NCI-H2081 treated with DMSO at 0.1 percent for 48 hours (cell line): Measurements from ENCODE around the gene GRPEL1.

Experiments
- DNase-seq: peaks from one replicate; lab custom pipeline; 2025; lab: John Stamatoyannopoulos, UW

The GRPEL1 gene

DNA sequence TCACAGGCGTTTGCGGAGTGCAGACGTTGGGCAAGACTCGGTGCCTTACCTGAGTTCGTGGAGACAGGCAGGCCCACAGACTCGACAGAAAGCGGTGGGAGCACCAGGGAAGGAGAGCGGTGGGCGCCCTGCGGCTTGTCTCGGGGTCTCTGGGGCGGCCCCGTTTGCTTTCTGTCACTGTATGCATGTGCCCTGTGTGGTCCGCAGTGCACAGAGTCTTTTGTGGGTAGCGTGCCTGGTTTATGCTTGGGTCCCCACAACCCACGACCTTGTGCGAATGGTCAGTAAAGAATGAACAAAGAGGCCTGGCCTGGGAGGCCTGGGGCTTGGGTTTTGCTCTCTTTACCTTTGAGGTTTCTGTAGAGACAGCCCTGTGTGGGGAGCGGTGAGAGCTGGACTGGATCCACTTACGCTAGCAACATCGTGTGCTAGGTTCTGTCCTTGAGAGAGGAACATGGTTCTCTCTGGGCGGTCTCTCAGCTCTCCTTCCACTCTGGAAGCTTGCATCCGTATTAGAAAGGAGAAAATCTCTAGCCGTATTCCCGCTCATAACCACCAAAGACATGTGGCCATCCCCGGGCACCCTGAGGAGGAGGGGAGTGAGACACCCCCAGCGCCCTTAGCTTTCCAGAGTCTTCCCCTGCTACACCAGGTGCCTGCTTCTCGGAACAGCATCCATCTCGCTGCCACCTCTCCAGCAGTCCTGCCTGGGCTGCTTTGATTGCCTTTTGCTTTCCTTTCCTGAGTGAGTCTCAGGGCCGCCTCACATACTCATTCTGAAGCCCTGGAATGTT, 23.5 kb downstream of the GRPEL1 start:
- DNase-seq = no peak

DNA sequence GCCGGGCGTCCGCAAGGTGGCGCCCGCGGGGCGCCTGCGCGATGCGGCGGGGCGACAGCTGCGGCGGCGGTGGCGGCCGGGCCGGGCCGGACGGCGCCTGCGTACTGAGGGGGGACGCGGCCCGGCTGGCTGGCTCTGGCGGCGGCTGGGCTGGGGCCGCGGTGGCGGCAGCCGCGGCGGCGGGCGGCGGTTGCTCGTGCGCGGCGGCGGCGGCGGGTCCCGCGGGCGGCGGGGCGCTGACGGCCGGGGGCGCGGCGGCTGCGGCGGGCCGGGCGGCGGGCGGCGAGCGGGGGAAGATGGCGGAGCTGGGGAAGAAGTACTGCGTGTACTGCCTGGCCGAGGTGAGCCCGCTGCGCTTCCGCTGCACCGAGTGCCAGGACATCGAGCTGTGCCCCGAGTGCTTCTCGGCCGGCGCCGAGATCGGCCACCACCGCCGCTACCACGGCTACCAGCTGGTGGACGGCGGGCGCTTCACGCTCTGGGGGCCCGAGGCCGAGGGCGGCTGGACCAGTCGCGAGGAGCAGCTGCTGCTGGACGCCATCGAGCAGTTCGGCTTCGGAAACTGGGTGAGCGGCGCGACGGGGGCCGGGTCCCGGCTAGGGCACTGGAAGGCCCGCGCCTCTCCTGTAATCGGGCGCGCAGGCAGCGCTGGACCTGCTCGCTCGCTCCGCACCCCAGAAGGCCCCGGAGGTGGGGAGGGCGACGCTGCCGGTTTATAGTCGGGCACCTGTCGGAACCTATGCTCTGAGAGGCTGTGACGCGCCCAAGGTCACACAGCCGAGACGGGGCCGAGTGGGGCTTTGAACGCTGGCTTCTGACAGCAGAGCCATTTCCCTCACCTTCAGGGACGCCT, 24.4 kb downstream of the GRPEL1 start, which contains the start of gene TADA2B:
TSS of gene TADA2B (plus strand) at position 89 of the 853 bp plus-strand sequence. CDS start at position 297, 208 bp downstream.
- DNase-seq = no peak

DNA sequence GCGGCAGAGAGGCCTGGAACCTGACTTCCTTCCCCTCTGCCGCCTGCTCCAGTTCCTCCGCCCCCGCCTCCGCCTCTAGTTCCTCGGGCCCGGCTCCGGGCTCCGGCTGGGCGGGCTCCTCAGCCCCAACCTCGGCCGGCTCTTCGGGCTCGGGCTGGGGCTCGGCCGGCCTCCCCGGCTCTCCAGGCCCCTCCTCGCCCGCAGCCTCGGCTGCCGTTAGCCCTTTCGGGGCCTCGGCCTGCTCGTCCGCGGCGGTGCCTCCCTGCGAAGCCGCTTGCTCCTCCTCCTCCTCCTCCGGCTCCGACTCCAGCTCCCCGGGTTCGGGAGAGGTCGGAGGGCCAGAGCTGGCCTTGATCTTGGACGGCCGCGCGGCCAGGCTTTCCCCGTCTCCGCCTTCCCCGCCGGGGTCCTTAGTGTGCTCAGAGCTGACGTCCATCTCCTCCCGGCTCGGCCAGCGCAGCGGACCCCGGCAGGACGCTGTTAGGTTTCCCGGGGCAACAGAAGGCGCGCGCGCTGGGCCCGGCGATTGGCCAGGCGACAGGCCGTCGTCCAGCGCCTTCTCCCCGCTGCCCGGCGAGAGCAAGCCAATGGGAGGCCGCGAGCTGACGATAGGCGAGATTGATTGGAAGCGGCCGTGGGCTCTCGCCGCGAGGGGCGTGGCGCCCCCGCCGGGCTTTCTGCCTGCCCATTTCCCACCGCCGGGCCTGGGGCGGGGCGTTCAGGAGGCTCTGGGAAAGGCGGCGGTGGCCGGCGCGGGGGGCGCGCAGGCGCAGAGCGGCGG, 25.2 kb downstream of the GRPEL1 start:
- peak; percentile 95 for DNase-seq

DNA sequence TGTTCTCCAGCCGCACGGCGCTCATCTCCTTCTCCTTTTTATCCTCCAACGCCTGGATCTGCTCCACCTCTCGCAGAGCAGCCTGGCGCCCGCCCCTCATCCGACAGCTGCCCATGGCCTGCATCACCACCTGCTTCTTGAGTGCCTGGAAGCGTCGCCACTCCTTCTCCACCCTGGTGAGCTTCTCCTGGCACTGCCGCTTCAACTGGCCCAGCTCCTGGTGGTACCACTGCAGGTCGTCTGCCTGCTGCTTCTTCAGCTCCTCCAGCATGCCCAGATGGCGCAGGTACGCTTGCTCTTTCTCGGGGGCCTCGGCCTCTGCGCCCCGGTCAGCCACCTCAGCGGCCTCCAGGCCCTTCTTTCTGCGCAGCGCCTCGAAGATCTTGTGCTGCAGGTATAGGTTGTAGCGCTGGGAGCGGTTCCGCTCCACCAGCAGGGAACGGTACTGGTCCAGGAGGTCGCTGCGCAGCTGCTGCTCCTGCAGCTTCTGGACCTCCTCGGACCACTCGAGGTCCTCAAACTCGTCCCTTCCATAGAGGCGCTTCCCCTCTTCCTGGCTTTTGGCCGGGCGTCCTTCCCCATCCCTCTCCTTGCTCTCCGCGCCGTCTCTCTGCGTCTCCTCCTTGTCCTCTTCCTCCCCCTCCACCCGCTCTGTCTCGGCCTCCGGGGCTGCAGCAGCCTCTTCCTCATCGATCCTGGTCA, 25.9 kb downstream of the GRPEL1 start:
- no peak for DNase-seq

DNA sequence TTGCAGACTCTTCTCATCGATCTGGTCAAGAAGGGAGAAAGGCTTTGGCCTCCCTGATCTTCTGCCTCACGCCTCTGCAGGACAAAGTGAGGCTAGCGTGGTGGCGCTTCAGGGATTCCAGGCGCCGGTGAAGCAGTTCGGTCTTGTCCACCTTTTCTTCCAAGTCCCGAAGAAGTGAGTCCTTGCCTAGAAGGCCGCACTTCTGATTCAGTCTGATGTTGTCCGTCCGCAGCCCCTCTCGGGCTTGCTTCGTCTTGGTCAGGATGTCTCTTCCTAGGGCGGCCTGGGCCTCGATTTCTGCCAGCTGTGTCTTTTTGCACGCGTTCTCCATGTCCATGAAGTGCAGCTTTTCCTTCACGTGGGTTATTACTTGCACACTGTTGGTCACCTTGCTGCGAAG, 26.6 kb downstream of the GRPEL1 start:
- no peak for DNase-seq

DNA sequence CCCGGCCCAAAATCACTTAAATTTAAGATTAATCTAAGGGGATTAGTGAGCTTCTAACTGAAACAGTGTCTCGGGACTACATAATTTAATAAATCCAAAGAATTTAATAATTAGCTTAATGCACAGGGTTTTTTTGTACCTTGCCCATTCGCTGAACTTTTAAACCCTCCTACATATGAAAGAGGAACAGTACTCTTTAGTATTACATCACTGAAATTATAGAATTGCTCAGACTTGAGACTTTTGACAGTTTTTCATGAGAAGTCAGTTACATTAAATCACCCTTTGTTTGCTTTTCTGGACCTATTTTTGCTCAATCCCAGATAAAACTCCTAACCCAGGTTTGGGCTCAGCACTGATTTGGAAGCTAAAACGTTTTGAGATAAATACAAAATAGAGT, 27.1 kb downstream of the GRPEL1 start:
- no peak for DNase-seq

DNA sequence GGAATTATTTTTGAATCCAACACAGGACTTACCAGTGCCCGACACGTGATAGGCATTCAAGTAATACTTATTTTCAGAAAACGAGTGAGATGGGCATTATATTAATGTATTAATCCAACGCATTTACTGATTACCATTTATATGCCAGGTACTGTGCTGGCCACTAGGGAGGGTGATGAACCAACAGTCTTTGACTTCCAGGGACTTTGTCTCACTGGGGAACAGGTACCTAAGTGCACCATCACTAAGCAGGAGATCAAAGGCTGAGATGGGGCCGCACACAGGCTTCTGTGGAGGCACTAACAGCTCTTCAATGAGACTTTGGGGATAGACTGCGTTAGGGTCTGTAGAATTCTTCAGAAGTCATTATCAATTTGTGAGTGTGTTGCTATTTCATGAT, 30.4 kb downstream of the GRPEL1 start:
- DNase-seq = no peak

DNA sequence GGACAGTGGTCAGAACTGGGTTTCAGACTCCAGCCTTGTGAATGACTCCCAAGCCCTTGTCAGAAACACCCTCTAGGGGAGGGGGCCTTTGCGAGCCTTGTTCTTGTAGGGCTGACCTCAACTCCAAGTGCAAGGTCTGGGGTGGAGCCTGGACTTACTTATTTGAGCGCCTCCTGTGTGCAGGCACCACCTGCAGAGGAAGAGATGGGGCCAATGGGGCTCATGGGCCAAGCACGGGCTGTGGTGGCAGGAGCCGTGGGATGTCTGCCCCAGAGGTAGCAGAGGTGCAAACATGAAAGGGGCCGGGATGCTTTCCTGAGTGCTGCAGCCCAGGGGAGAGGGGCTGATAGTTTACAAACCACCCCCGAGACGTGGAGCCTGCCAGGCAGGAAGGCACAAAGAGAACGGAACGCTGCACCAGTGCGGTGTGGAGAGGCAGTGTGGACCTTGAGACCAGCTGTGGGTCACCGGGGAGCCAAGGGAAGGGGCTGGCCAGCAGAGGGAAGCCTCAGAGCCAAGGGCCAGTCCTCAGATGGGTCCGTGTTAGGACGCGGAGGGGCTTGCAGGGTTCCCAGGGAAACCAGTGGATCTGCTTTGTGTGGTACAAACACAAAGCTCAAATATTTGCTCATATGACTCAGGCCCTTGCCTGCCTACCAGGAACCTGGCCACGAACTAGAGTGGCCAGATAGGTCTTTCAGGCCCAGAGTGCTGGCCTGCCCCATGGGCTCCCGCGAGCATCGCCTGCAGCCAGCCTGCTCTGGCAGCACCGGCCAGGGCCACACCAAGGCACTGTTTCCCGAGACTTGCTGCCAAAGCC, 33.4 kb downstream of the GRPEL1 start:
- DNase-seq = no peak

DNA sequence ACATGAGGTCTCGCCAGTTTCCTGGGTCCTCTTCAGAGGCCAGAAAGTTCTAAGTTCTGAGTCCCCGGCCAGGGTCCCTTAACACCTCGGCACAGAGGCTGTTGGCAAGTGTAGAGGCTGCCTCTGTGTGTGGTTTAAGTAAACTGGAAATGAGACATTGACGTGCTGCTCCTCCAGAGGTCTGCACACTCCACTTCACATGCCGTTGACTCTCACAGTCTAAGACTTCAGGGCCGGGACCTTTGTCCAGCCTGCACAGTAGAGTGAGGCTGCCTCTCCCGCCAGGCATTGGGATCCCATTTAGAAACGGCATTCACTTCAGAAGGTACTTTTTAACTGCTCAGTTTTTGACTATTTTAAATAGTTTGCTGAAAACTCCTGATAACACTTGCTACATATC, 35.3 kb downstream of the GRPEL1 start:
- DNase-seq = no peak

DNA sequence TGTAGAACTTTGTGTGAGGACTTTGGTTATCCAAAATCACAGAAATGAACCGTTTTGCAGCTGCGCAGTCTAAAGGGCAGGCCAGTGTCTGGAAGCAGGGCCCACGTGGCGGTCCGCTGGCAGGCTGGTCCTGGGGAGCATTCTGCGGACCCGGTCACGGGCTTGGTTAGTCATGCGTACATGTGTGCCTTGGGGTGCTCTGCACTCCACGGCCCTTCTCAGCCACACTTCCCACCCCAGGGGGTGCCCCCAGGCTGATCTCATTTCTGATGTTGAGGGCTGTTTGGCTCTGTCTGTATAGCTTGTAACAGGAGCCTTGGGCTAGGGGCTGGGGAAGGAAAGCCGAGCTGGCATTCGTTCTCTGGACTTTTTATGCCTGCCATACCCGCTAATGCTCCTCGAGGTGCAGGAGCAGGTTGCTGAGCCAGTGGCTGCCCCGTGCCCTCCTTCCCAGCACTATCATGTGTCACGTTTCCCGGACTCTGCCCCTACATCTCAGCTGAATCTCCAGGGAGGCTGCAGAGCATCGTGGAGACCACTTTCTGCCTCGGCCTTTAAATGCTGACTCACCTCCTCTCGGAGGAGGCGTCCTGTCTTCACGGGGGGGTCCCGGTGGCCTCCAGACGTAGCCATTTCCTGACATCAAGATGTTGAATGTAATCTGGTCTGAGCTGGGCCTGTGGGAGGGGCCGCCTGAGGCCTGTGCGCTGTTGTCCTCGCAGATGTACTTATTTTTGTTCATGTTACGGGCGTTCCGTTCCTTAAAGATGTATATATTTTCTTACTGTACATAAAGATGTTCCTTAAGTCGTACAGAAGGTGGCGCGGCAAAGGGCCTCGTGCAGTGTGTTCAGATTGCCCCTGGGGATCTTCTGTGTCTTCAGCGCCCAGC, 36.1 kb downstream of the GRPEL1 start:
- no peak for DNase-seq

DNA sequence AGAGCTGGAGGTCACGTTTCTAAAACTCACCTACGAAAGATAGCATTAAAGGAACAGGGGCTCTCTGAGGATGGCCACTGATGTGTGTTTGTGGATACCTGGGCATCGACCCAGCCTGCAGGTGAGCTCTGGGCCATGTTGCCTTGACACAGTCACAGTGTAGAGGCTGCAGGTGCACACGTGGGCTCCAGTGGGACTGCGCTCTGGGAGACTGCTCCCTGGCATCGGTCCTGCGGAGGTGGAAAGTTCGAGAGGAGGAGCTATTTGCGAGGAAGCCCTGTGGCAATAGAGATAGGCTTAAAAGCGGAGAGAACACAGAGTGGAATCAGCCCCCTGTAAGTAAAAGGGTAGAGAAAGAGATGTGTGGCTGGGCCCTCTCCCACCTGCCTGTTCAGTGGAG, 37.0 kb downstream of the GRPEL1 start:
- DNase-seq = no peak

DNA sequence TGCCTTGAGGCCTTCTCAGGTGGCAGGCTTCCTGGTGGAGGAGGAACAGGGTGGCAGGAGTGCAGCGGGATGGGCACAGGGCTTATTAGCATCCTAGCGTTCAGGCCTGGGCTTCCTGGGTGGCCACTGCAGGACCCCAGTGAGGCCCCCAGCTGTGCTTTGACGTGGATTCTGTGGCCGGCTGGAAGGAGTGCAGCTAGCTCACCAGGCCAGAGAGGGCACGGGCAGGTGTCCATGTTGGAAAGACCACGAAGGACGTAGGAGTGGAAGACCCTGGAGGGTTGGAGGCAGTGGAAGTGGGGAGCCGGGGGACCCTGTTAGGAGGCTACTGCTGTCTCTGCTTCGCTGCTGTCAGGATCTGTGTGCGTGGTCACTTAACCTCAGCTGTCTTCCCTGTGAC, 37.9 kb downstream of the GRPEL1 start:
- DNase-seq = no peak

DNA sequence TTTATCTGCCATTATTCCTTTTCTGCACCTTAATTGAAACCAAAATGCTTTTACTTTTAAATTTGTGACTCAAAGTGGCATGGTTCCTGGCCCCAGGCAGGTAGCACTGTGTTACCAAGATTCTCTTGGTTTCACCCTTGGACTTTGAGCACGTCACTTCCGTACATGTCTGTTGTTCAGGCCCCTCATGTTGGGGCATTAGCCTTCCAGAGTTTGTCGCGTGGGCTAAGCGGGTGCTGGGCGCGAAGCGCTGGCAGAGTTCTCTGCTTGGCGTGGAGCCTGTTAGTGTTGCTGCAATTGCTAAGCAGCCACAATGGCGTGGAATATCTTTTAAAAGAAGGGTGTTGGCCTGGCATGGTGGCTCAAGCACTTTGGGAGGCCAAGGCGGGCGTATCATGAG, 38.7 kb downstream of the GRPEL1 start:
- DNase-seq = no peak

DNA sequence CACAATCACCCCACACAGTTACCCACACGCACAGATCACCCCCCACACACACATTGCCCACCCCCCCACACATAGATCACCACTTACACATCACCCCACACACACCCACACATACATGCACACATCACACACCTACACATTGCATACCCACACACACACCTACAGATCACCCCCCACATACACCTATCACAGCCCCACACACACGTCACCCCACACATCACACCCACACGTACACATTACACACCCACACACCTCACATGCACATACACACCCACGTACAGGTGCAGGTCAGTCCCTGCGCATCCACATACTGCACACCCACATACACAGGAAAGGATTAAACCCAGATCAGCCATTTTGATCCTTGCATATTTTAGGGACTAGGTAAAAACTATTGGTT, 40.0 kb downstream of the GRPEL1 start:
- no peak for DNase-seq

DNA sequence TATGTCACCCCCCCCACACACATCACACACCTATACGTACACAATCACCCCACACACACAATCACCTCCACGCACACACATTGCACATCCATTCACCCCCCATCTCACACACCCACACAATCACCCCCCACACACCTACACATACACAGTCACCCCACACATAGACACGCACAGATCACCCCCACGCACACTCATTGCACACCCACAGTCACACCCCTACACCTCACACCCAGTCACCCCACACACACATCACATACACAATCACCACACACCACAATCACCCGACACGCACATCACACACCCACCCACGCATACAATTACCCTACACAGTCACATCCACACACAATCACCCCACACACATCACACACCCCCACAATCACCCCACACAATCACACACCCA, 40.6 kb downstream of the GRPEL1 start:
- DNase-seq = no peak

DNA sequence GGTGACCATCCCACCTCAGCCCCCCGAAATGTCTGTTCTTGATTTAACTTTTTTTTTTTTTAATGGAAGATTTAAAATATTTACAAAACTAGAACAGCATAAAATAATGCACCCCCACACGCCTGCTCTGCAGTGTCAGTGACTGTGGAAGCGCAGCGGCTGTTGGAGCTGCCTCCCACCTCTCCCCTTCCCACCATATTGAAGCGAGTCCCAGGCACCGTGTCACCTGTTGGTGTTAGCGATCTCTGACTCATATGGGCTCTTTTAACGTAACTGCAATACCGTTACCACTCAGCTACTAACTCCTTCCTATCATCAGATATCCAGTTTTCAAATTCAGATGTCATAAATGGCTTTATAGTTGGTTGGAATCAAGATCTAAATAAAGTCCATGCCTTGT, 41.8 kb downstream of the GRPEL1 start:
- no peak for DNase-seq

DNA sequence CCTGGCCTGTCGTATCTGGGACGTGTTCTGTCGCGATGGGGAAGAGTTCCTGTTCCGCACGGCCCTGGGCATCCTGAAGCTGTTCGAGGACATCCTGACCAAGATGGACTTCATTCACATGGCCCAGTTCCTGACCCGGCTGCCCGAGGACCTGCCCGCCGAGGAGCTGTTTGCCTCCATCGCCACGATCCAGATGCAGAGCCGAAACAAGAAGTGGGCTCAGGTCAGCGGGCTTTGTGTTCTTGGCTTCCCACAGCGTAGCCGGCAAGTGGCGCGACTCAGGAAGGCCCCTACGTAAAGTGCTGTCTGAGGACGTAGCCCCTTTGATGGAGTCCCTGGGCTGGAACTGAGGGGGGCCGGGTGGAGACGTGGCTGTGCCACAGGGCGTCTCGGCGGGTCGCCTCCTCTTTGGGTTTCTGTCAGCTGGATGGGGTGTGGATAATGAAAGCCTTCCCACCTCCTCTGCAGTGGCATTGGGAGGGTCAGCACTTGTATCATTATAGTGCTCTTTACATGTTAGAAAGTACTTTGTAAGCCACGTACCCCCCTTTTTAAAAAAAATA, 42.7 kb downstream of the GRPEL1 start:
- DNase-seq = no peak

DNA sequence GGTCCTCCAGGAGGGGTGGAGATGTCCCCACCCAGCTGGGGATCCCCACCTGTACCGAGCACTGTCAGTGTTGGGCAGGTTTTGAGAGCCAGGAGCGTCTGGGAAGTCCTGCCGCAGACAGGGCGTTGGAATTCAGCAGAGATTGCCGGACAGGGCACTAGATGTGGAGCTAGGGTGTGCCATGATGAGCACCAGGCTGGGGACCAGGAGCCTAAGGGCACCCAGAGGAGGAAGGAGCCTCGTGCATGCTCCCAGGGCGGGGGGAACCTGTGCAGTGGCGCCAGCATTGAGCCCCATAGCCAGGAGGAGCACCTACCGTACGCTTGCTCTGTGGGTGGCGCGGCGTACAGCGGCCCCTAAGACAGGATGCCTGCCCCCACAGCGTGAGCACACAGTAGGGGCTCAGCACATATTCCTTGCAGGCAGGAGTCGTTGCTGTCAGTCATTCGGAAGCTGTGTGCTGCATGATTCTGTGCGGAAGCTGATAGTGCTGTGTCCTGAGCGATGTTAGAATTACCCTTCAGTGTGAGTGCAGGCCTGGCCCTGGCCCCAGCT, 43.5 kb downstream of the GRPEL1 start:
- no peak for DNase-seq

DNA sequence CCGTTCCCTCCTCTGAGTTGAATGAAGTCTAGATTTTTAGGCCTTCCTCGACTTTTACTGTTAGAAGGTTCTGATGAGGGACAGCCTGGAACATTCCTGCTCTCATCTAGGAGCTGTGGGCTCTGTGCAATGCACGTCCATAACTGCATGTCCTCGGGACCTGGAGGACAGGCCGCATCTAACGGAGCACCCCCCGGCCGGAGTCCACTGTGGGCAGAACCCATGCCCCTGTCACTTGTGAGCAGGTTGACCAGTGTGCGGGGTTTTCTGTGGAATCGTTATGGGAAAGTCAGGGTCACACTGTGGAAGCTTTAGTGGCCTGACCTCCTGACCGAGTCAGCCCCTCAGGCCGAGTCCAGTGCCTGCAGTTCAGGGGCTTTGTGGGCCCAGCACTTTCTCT, 44.0 kb downstream of the GRPEL1 start:
- no peak for DNase-seq
